GM12874 (cell line): ENCODE data around the gene PARP16.

Experiments used
- TF ChIP-seq, protein P1 (sequence below): IDR thresholded peaks from 2 replicates; pipeline ENCODE4 v1.5.1; 2011; ENCODE audit warnings: low read depth, mild to moderate bottlenecking, control low read depth, low read length, moderate library complexity; ENCODE audit not compliant: insufficient read depth

The PARP16 gene

GRCh38 chr15:65286069-65286703 is 497 bp downstream of the PARP16 start:
- TF ChIP-seq, protein P1, sequence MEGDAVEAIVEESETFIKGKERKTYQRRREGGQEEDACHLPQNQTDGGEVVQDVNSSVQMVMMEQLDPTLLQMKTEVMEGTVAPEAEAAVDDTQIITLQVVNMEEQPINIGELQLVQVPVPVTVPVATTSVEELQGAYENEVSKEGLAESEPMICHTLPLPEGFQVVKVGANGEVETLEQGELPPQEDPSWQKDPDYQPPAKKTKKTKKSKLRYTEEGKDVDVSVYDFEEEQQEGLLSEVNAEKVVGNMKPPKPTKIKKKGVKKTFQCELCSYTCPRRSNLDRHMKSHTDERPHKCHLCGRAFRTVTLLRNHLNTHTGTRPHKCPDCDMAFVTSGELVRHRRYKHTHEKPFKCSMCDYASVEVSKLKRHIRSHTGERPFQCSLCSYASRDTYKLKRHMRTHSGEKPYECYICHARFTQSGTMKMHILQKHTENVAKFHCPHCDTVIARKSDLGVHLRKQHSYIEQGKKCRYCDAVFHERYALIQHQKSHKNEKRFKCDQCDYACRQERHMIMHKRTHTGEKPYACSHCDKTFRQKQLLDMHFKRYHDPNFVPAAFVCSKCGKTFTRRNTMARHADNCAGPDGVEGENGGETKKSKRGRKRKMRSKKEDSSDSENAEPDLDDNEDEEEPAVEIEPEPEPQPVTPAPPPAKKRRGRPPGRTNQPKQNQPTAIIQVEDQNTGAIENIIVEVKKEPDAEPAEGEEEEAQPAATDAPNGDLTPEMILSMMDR: no peak

- TF ChIP-seq, protein P1: no peak
Observed at GRCh38 chr15:65285291-65286068, 1.2 kb downstream of the PARP16 start.

GRCh38 chr15:65278480-65278879 is 8.2 kb downstream of the PARP16 start:
- TF ChIP-seq, protein P1: no peak

DNA sequence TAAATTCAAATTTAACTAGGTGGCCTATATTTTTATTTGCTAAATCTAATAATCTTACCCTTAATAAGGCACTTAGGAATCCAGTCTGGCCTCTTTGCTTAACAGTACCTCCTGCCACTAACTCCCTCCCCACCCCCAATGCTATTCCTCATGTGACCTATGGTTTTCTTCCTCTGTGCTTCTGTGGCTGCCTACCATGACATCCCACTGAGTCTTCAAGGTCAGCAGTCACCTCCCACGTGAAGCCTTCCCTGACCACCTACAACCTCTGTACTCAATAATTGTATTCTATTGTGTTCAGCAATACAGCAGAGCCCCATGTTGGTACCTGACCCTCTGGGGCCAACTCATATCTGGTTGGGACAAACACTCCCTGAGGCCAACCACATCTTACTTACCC is 9.7 kb downstream of the PARP16 start:
- TF ChIP-seq, protein P1: no peak

- TF ChIP-seq, protein P1: no peak
Observed at GRCh38 chr15:65275728-65276126, 11.0 kb downstream of the PARP16 start.

DNA sequence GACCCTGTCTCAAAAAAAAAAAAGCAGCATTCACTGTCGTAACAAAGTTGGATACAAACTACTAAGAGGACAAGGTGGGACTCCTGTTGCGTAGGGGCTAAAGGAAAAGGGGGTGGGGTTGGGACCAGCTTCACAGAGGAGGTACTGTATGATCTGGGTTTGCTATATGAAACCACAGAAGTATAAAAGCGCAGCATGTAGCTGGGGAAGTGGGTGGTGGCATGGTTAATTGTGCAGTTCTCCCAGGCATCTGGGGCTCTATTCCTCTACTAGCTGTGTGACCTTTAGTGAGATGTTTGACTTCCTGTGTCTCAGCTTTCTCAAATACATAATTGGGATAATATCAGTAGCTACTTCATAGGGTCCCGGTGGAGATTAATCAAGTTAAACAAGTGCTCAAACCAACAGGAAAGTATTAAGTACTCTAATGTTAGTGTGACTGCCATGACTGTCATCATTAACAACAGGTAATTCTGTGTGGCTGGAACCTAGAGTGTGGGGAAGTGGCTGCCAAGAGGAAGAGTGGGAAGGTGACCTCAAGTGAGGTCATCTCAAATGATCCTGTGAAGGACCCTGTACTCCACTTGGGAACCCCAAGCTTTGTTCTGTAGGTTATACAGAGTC is 11.5 kb downstream of the PARP16 start:
- TF ChIP-seq, protein P1: no peak

GRCh38 chr15:65270811-65271545 is 15.7 kb downstream of the PARP16 start:
- TF ChIP-seq, protein P1: peak; percentile 68
